CD4-positive, alpha-beta memory T cell (primary cell): ENCODE measurements around the gene ADGRB2. TPM values are rescaled to one million over a fixed set of nuclear protein-coding genes. Genes with fewer than 3 reads are reported as not detected.

Experiments
- CTCF ChIA-PET: fragments of 350-600 bp; sonication (Branson Sonifier 250); formaldehyde crosslinking; loops from one replicate; lab custom pipeline; 2021; ENCODE audit warnings: inconsistent platforms; ENCODE audit not compliant: partially characterized antibody; lab: Charles Lee
- POLR2A ChIA-PET: fragments of 350-600 bp; sonication (Branson Sonifier 250); formaldehyde crosslinking; loops from one replicate; lab custom pipeline; 2021; ENCODE audit not compliant: partially characterized antibody; lab: Charles Lee
- DNase-seq, 5 donors: peaks; one replicate each; pipeline versions ENCODE4 v3.0.0 to v3.0.0-alpha.2; 2020 to 2022; ENCODE audit warnings: mixed read lengths in 1 of 5
- H3K27ac ChIP-seq: one replicate; pipeline ENCODE4 v1.7.0; 2013; ENCODE audit warnings: low read depth, low read length
- H3K27me3 ChIP-seq: 2 replicates; pipeline ENCODE4 v1.7.0; 2013; ENCODE audit warnings: mild to moderate bottlenecking, low read length, moderate library complexity; ENCODE audit not compliant: insufficient read depth
- H3K36me3 ChIP-seq: 2 replicates; pipeline ENCODE4 v1.7.0; 2013; ENCODE audit warnings: mild to moderate bottlenecking, low read length, moderate library complexity; ENCODE audit not compliant: insufficient read depth
- H3K4me1 ChIP-seq: 2 replicates; pipeline ENCODE4 v1.7.0; 2013; ENCODE audit warnings: mild to moderate bottlenecking, low read length, moderate library complexity; ENCODE audit not compliant: insufficient read depth
- H3K4me3 ChIP-seq, 2 donors: one replicate each; pipeline ENCODE4 v1.7.0; 2013; ENCODE audit warnings: low read length in 2 of 2, mild to moderate bottlenecking in 1 of 2
- H3K9me3 ChIP-seq, 2 donors: one replicate each; pipeline ENCODE4 v1.7.0; 2013; ENCODE audit warnings: low read length in 2 of 2, control low read depth in 1 of 2; ENCODE audit not compliant: control insufficient read depth in 1 of 2
- H3K27ac Mint-ChIP-seq, 7 donors: one replicate each; pipeline ENCODE4 v1.8.0; 2020 to 2021; ENCODE audit warnings: mixed read lengths in 7 of 7, mild to moderate bottlenecking in 6 of 7, inconsistent platforms in 3 of 7, moderate library complexity in 3 of 7
- H3K27me3 Mint-ChIP-seq, 2 donors: one replicate each; pipeline ENCODE4 v1.8.0; 2020 to 2021; ENCODE audit warnings: mixed read lengths in 2 of 2
- H3K36me3 Mint-ChIP-seq, 2 donors: one replicate each; pipeline ENCODE4 v1.8.0; 2020 to 2021; ENCODE audit warnings: mixed read lengths in 2 of 2, inconsistent platforms in 1 of 2, mild to moderate bottlenecking in 1 of 2
- H3K4me1 Mint-ChIP-seq, 4 donors: one replicate each; pipeline ENCODE4 v1.8.0; 2020 to 2021; ENCODE audit warnings: mixed read lengths in 4 of 4, mild to moderate bottlenecking in 1 of 4
- H3K4me3 Mint-ChIP-seq, 8 donors: one replicate each; pipeline ENCODE4 v1.8.0; 2020 to 2021; ENCODE audit warnings: mixed read lengths in 8 of 8, mild to moderate bottlenecking in 7 of 8, moderate library complexity in 6 of 8, inconsistent platforms in 3 of 8
- H3K9me3 Mint-ChIP-seq, 8 donors: one replicate each; pipeline ENCODE4 v1.8.0; 2020 to 2021; ENCODE audit warnings: mixed read lengths in 8 of 8, mild to moderate bottlenecking in 5 of 8, inconsistent platforms in 3 of 8, moderate library complexity in 1 of 8
- intact Hi-C: fragments of 100-400 bp; cut with micrococcal nuclease; formaldehyde crosslinking; loops from one replicate; pipeline ENCODE4 v1.15.1; 2023
- polyA plus RNA-seq, 2 donors: library from polyadenylated mRNA; unstranded; fragments of 300-500 nt; fragmentation: Illumina TruSeq; gene quantifications; one replicate each; pipeline ENCODE4 v1.2.3, GENCODE V29; 2021
- total RNA-seq, 2 experiments: library from RNA; stranded (reverse); gene quantifications; one replicate each; pipeline ENCODE4 v1.2.3, GENCODE V29; 2021

Gene ADGRB2
- total and polyA plus RNA-seq, 4 experiments from 2014 or later: 0.55 to 2.0 (median 1.5) TPM; not detected in 1

GRCh38 chr1:31783846-31784245 is 19.7 kb upstream of the ADGRB2 start:
- CTCF ChIA-PET: interaction anchor here (1.1 kb wide), 1 partner anchor 180 kb away, joined by 3 read pairs; no protein-coding TSS in a partner anchor
- H3K9me3 Mint-ChIP-seq: peaks cover 0 to 2% (median 0%) of the 10 kb centered on the region in 8 donors
- Histone ChIP-seq H3K9me3 (no peaks in the 10 kb centered on the region), H3K27me3 (no peaks in the 10 kb centered on the region), H3K4me3 (no peak overlapping the region), H3K36me3 (no peaks in the 10 kb centered on the region), H3K4me1 (peaks cover 5% of the 10 kb centered on the region), H3K27ac (no peak overlapping the region)
- POLR2A ChIA-PET: no interaction called here
- H3K27me3 Mint-ChIP-seq: peaks cover 0 to 2% of the 10 kb centered on the region in 2 donors
- no peak overlapping the region for H3K4me3 Mint-ChIP-seq
- peak overlapping the region in 1 of 7 donors; percentile 37 for H3K27ac Mint-ChIP-seq
- peaks cover 5 to 15% (median 8%) of the 10 kb centered on the region in 4 donors for H3K4me1 Mint-ChIP-seq
- intact Hi-C loops: no loop called here
- no peak for DNase-seq
- peaks cover 0 to 2% of the 10 kb centered on the region in 2 donors for H3K36me3 Mint-ChIP-seq

GRCh38 chr1:31782421-31783410 is 18.6 kb upstream of the ADGRB2 start:
- H3K36me3 ChIP-seq: no peaks in the 10 kb centered on the region
- no peaks in the 10 kb centered on the region for H3K9me3 ChIP-seq
- no peak overlapping the region for H3K27ac ChIP-seq
- peak overlapping the region in 2 of 7 donors; percentile 50 to 61 for H3K27ac Mint-ChIP-seq
- H3K4me3 Mint-ChIP-seq: no peak overlapping the region
- H3K4me3 ChIP-seq: no peak overlapping the region
- H3K27me3 Mint-ChIP-seq: peaks cover 0 to 2% of the 10 kb centered on the region in 2 donors
- POLR2A ChIA-PET: no interaction called here
- intact Hi-C loops: no loop called here
- H3K27me3 ChIP-seq: no peaks in the 10 kb centered on the region
- DNase-seq: no peak
- CTCF ChIA-PET: interaction anchor here (1.1 kb wide), 1 partner anchor 181 kb away, joined by 3 read pairs; no protein-coding TSS in a partner anchor
- no peaks in the 10 kb centered on the region for H3K36me3 Mint-ChIP-seq
- peaks cover under 1% of the 10 kb centered on the region for H3K4me1 ChIP-seq
- H3K9me3 Mint-ChIP-seq: peaks cover 0 to 2% (median 0%) of the 10 kb centered on the region in 8 donors
- peaks cover 2 to 3% (median 2%) of the 10 kb centered on the region in 4 donors for H3K4me1 Mint-ChIP-seq

DNA sequence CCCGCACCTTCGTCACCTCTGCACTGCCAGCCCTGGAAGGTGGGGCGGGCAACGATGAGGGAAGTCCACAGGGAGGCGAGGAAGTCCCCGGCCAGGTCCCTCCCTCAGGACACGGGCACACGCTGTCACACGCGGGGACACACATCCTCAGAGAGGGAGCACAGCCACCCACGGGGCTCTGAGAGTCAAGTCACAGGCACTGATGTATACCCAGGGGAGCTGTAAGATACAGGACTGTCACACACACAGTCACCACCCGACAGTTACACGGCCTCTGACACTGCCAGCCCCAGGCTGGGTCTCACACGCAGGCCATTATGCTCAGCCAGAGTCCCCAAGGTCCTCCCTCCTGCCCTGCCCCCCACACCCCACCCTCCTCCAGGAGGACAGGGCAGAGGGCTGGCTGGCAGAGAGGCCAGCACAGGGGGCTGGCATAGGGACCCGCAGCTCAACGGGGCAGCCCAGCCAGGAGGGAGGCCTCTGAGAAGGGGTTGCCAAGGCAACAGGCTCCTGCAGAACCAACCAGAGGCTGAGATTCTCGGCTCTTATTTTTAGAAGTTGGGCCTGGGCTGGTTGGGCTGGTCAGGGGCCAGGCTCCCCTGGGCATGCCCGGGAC is 17.7 kb upstream of the ADGRB2 start:
- Mint-ChIP-seq H3K9me3 (peaks cover 0 to 2% (median 0%) of the 10 kb centered on the region in 8 donors), H3K36me3 (no peaks in the 10 kb centered on the region), H3K4me3 (peak overlapping the region in 4 of 8 donors; percentile 15 to 63 (median 60)), H3K27ac (peak overlapping the region in 3 of 7 donors; percentile 18 to 72 (median 61)), H3K27me3 (peaks cover 5 to 8% of the 10 kb centered on the region in 2 donors), H3K4me1 (no peaks in the 10 kb centered on the region)
- ChIA-PET CTCF (no interaction called here), POLR2A (no interaction called here)
- H3K27me3 ChIP-seq: no peaks in the 10 kb centered on the region
- no peaks in the 10 kb centered on the region for H3K4me1 ChIP-seq
- intact Hi-C loops: no loop called here
- H3K27ac ChIP-seq: no peak overlapping the region
- H3K36me3 ChIP-seq: no peaks in the 10 kb centered on the region
- no peak overlapping the region for H3K4me3 ChIP-seq
- no peaks in the 10 kb centered on the region for H3K9me3 ChIP-seq
- no peak for DNase-seq

DNA sequence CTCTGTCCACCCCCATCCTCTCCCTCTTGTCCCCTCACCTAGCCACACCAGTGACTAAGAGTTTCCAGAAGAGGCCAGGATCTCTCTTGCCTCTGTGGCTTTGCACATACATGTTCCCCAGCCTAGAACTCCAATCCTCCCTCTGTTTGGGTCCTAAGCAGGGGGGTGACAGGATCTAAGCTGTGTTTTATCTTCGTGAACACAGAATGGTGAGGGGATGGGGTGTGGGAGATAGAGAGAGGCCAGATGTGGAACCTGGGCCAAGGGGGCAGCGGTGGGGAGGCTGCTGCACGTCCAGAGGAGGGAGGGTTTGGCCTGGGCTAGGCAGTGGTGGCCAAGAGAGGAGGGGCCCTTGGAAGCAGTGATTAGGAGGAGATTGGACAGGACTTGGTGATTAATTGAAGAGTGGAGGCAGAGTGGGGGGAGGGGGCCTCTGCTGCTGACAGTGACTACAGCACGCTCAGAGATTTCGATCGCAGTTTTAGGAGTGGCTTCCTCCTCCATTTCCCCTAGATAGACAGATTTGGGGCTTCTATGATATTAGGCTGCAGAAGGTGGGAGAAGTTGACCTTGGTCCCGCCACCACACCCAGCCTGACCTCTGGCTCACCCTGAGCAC is 17.1 kb upstream of the ADGRB2 start:
- Mint-ChIP-seq H3K4me3 (peak overlapping the region in 4 of 8 donors; percentile 15 to 63 (median 60)), H3K27me3 (peaks cover 8 to 14% of the 10 kb centered on the region in 2 donors), H3K4me1 (no peaks in the 10 kb centered on the region), H3K27ac (peak overlapping the region in 4 of 7 donors; percentile 36 to 88 (median 71)), H3K9me3 (peaks cover 0 to 2% (median 0%) of the 10 kb centered on the region in 8 donors), H3K36me3 (no peaks in the 10 kb centered on the region)
- Histone ChIP-seq H3K9me3 (no peaks in the 10 kb centered on the region), H3K27me3 (peaks cover 4% of the 10 kb centered on the region), H3K4me3 (no peak overlapping the region), H3K36me3 (no peaks in the 10 kb centered on the region), H3K27ac (no peak overlapping the region), H3K4me1 (no peaks in the 10 kb centered on the region)
- intact Hi-C loops: no loop called here
- CTCF ChIA-PET: no interaction called here
- POLR2A ChIA-PET: interaction anchor here (0.9 kb wide), 1 partner anchor 11 kb away, joined by 4 read pairs; no protein-coding TSS in a partner anchor
- no peak for DNase-seq

- intact Hi-C loops: no loop called here
- Histone ChIP-seq H3K27me3 (peaks cover 8% of the 10 kb centered on the region), H3K36me3 (no peaks in the 10 kb centered on the region), H3K27ac (no peak overlapping the region), H3K4me3 (no peak overlapping the region), H3K9me3 (no peaks in the 10 kb centered on the region), H3K4me1 (no peaks in the 10 kb centered on the region)
- peaks cover 10 to 15% of the 10 kb centered on the region in 2 donors for H3K27me3 Mint-ChIP-seq
- peak overlapping the region in 1 of 7 donors; percentile 72 for H3K27ac Mint-ChIP-seq
- no peak overlapping the region for H3K4me3 Mint-ChIP-seq
- peaks cover 0 to 2% (median 0%) of the 10 kb centered on the region in 8 donors for H3K9me3 Mint-ChIP-seq
- ChIA-PET CTCF (no interaction called here), POLR2A (interaction anchor here (0.9 to 1.2 kb wide), 2 partner anchors 9 to 11 kb away, joined by 4 read pairs; no protein-coding TSS in a partner anchor)
- DNase-seq: no peak
- no peaks in the 10 kb centered on the region for H3K36me3 Mint-ChIP-seq
- H3K4me1 Mint-ChIP-seq: no peaks in the 10 kb centered on the region
Measured at GRCh38 chr1:31780632-31781031, 16.5 kb upstream of the ADGRB2 start.

GRCh38 chr1:31779687-31780086 is 15.5 kb upstream of the ADGRB2 start:
- Mint-ChIP-seq H3K4me1 (no peaks in the 10 kb centered on the region), H3K27ac (no peak overlapping the region), H3K27me3 (peaks cover 10 to 15% of the 10 kb centered on the region in 2 donors), H3K36me3 (no peaks in the 10 kb centered on the region), H3K4me3 (no peak overlapping the region), H3K9me3 (peaks cover 0 to 2% (median 0%) of the 10 kb centered on the region in 8 donors)
- H3K27ac ChIP-seq: no peak overlapping the region
- no peaks in the 10 kb centered on the region for H3K9me3 ChIP-seq
- ChIA-PET CTCF (interaction anchor here (2.0 kb wide), 1 partner anchor 9 kb away, joined by 7 read pairs; no protein-coding TSS in a partner anchor), POLR2A (interaction anchor here (1.2 kb wide), 1 partner anchor 10 kb away, joined by 4 read pairs; no protein-coding TSS in a partner anchor)
- H3K4me3 ChIP-seq: no peak overlapping the region
- no peaks in the 10 kb centered on the region for H3K36me3 ChIP-seq
- intact Hi-C loops: no loop called here
- no peak for DNase-seq
- peaks cover 12% of the 10 kb centered on the region for H3K27me3 ChIP-seq
- H3K4me1 ChIP-seq: no peaks in the 10 kb centered on the region
